GM19372 (cell line): ENCODE results near the gene SPTBN1.

Experiments used
- ATAC-seq: cut with Tn5 transposase; IDR thresholded peaks from one replicate; pipeline ENCODE4 v1.9.1; 2021; ENCODE audit warnings: mild to moderate bottlenecking, low read depth, moderate library complexity; ENCODE audit not compliant: unreplicated experiment

The SPTBN1 gene

DNA sequence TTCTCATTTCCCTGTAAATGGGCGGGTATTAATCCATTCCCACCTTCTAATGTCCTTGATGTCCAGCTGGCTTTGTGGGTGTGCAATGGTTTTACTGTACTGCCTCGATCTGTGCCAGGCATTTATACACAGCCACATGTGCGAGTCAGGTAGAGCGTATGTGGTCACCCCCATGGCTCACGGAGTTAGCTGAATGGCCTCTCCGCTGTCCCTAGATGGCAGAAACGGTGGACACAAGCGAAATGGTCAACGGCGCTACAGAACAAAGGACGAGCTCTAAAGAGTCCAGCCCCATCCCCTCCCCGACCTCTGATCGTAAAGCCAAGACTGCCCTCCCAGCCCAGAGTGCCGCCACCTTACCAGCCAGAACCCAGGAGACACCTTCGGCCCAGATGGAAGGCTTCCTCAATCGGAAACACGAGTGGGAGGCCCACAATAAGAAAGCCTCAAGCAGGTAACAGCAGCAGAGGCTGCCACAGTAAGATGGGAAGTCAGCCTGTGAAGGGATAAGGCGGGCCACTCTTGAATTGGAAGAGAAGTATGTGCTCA is 208.2 kb downstream of the SPTBN1 start:
- no peak for ATAC-seq

GRCh38 chr2:54665436-54665856 is 209.3 kb downstream of the SPTBN1 start:
- no peak for ATAC-seq

DNA sequence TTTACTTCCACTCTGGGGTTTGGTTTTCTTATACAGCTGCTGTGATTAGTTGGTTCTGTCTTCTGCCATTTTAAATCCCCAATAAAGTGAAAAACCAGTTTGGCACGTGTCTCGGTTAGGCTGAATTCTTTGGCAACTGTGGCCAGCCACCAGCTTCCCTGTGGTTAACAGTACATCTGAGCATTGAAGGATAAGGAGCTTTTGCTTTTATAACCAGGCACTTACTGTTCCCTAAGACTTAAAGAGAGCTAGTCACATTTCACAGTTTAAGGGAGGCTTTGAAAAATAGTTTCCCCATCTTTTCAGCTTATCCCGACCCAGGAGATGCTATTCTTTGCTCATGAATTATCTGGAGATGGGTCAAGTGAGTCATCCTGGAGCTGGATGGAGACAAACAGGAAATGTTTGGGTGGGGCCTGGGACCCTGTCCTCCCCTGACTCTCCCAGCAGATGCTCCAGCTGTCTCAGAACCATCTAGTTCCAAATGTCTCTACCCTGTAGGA is 210.1 kb downstream of the SPTBN1 start:
- ATAC-seq, result no peak

DNA sequence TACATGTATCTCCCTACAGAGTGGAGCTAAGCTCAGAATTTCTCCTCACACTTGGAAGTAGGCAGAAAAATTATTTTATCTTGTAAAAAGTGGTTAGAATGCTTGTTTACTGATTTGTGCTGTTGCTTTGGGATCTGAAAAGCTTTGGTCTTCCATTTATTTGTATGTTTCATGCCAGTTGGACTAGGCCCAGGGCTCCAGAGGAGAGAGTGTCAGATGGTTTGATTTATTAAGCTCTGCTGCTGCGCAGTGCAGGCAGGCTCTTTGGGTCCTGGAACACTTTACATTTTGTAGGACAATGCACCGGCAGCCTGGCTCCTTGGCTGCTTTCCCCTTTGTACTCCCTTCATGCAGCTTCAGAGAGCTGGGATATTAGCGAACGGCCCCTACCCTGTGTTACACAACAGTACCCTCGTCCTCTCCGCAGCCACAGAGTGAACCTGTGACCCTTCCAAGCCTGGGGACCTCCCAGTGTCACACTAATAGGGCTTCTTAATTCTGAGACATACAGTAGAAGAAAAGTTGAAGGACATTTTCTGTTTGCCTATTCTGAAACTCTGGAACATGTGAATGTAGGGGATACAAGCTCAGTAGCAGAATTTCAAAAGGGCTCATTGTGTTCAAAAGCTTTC is 210.6 kb downstream of the SPTBN1 start:
- no peak for ATAC-seq

DNA sequence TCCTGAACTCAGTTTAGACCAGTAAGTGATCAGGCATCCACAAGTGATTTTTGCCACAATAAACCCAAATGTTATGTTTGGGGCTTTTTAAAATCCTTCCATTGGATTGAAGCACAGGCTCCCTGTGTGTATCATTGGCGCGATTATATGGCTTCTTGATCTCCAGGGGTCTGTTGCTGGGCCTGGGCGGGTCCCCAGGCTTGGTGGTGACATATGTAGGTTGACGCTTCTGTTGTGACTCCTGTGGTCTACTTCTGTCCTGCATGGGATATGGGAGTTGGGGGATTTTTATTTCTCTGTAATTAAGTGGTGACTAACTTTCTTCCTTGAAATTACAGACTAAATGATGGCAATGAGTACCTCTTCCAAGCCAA is 211.1 kb downstream of the SPTBN1 start:
- no peak for ATAC-seq

GRCh38 chr2:54667726-54668650 is 211.9 kb downstream of the SPTBN1 start:
- ATAC-seq, result no peak

DNA sequence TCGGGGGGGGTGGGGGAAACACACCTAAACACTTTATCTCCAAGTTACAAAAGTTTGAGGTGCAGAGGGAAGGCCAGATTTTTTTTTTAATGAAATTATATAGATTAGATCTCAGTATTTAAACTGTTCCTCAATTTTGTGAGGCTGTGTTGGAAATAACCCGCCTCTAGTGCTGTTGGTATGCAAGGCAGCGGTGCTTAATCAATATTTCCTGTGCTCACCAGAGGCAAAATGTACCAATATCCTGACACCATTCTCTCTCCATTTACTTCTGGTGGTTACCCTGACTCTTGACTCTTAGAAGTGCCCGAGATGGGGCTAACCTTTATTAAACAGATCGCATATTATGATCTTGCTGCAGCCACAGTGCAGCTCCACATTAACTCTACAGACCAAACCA is 212.6 kb downstream of the SPTBN1 start:
- ATAC-seq, result no peak

DNA sequence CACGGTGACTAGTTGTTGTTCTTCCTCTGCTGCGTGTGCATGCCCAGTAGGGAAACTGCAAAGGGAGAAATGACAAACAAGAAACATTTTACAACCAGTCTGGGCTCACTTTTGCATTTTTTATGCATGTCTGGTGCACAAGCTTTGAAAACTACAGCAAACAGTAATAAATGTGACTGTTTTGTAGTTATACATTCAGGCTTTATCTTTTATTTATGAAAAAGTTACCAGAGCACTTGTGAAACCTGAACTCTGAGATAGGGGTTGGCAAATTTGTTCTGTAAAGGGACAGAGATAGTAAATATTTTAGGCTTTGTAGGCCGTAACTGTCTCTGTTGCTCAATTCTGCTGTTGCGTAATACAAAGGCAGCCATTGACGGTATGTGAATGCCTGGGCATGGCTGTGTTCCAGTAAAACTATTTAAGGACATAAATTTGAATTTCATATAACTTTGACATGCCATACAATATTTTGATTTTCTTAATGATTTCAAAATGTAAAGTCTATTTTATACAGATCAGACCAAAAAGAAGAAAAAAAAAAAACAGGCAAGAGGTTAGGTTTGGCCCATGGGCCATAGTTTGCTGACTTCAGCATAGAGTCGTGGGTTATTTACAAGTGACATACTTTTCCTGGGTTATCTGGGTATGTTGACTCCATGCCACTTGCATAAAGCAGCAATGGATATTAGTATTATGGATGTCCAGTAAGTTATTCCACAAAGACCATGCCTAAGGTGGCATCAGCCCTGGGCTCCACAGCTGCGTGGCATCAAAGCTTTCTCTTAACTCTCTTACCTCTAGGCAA is 213.8 kb downstream of the SPTBN1 start:
- ATAC-seq, result no peak

GRCh38 chr2:54670485-54671009 is 214.4 kb downstream of the SPTBN1 start:
- ATAC-seq, result no peak

DNA sequence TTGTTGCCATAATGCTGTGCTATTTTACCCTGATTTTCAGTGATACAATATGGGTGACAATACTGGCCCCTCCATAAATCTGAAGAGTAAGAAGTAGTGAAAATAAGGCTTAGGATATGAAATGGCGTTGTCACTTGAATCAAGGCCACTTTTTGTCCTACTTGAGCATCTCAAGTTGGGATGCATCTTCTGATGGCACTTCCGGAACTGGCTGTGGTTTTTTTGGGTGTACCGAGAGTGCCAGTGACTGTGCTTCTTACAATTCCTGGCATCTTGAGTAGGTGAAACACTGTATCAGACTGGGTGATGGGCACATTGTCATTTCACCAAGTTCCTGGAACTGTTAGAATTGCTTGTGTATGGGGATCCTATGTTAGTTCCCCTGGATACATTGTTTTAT is 214.9 kb downstream of the SPTBN1 start:
- ATAC-seq, result no peak

DNA sequence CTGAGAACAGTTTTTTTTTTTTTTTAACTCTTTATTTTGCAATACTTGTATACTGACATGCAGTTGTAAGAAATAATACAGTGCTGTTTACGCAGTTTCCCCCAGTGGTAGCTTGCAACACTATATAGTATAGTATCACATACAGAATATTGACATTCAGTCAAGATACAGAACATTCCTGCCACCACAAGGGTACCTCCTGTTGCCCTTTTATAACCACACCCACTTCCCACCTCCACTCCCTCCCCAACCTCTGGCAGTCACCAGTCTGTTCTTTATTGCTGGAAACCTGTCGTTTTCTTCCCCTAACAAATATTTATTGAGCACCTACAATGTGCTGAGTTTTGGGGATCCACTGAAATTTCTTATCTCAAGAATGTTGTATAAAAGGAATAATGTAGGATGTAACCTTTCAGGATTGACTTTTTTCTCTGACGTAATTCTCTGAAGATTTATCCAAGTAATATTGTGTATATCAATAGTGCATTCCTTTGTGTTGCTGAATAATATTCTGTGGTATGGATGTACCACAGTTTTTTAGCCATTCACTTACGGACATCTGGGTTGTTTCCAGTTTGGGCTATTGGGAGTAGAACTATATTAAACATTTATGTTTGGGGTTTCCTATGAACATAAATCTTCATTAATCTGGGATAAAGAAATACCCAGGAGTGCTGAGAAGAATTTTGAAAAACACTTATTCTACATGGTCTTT is 215.9 kb downstream of the SPTBN1 start:
- no peak for ATAC-seq

GRCh38 chr2:54672590-54673456 is 216.7 kb downstream of the SPTBN1 start:
- ATAC-seq, result peak; percentile 50

DNA sequence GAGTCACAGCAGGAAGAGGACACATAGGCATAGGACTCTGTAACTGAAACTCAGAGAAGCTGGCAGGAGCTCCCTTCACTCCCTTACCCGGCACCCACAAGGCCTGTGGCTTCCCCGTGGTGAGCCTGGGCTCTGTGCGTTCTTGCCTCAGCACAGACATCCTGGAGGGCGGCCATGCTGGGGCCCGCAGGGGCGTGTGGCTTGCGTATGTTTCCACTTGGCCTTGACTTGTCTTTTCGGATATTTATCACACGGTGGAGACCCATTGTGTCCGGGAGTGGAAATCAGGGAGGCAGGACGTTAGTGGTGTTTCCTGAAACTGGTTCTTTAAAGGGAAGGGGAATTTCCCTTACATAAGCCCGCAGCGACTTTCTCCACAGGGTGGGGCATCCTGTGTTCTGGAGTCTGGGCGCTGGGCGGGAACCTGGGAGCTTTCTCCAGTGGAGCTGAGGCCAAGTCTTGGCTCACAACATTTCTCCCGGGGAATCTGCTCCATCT is 217.4 kb downstream of the SPTBN1 start:
- peak; percentile 50 for ATAC-seq

GRCh38 chr2:54675281-54675680 is 219.2 kb downstream of the SPTBN1 start:
- ATAC-seq, result no peak

DNA sequence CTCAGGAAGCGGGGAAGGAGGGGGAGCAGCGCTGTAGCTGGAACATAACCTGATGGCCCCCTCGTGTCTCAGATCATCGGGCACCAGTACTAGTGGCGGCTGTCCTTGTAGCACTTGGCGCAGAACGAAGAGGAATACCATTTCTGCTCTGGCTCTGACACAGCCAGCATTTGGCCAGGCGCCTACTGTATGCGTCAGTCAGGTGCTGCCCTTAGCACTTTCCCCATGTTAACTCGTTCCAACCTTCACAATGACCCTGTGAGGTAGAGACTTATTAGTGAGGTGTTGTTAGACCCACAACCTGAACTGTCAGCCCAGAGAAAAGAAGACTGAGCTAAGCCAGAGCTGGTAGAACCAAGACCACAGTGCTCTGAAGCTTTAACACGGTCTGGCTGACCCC is 219.6 kb downstream of the SPTBN1 start:
- no peak for ATAC-seq

DNA sequence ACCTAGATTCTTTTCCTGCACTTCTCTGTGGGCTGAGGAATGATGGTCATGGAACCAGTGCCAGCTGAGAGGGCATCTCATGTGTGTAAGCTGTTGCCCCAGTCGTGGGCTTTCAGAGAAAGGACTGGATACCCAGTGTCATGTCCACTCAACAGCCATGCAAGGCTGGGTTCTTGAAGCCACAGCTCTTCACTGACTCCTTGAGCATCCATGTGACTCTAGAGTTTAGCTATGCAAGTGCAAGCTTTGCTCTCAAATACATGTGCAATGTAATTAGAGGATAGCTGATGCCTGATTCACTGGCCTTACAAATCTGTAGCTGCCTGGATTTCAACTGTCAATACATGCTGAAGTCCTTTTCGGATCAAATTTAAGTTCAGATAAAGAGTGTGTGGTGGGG is 220.5 kb downstream of the SPTBN1 start:
- ATAC-seq, result no peak

- no peak for ATAC-seq
These were observed 221.5 kb downstream of the SPTBN1 start for GRCh38 chr2:54677476-54678265.

DNA sequence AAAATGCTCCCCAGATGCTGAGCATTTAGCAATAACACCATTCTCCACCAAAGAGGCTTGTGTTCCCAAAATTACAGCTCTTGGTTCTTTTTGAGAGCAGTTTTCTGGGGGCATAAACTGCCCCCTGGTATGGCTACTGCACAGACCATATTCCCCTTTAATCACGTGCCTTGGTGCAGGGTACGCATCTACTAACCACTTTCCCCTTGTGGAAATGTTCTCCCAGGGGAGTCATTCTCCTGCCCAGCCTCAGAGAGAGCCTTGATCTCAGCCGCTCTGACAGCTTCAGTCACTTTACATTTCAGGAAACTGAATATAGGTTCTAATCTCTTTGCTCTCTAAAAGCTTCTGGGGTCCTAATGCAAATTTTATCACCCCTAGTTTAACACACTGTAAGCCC is 222.6 kb downstream of the SPTBN1 start:
- no peak for ATAC-seq
